Esophagus muscularis mucosa (tissue), 4 donors: Measurements from ENCODE around the gene ADAM19. TPM values are rescaled to one million over a fixed set of nuclear protein-coding genes. Genes with fewer than 3 reads are reported as not detected.

ENCODE experiments used
- DNase-seq: peaks from one replicate; pipeline ENCODE4 v3.0.0-alpha.2; 2017; ENCODE audit errors: extremely low spot score
- H3K27ac ChIP-seq, 4 donors: fragments of 200-600 bp; sonication (generic); replicated peaks in 1 of 4; 1 replicate in 3 of 4; 2 replicates in 1 of 4; pipeline ENCODE4 v1.5.1; 2016 to 2019; ENCODE audit warnings: mild to moderate bottlenecking in 1 of 4
- H3K27me3 ChIP-seq, 4 donors: fragments of 200-600 bp; sonication (generic); one replicate each; pipeline versions ENCODE4 v1.5.1 to v1.6.0; 2016 to 2019
- H3K36me3 ChIP-seq, 4 donors: fragments of 200-600 bp; sonication (generic); one replicate each; pipeline ENCODE4 v1.5.1; 2016 to 2019
- H3K4me1 ChIP-seq, 4 donors: fragments of 200-600 bp; sonication (generic); one replicate each; pipeline ENCODE4 v1.5.1; 2016 to 2019
- H3K4me3 ChIP-seq, 4 donors: fragments of 200-600 bp; sonication (generic); 1 replicate in 2 of 4; 2 replicates in 2 of 4; pipeline ENCODE4 v1.5.1; 2016 to 2019; ENCODE audit warnings: mild to moderate bottlenecking in 4 of 4, moderate library complexity in 1 of 4
- H3K9me3 ChIP-seq, 4 donors: fragments of 200-600 bp; sonication (generic); 1 replicate in 3 of 4; 2 replicates in 1 of 4; pipeline ENCODE4 v1.5.1; 2016 to 2019
- EP300 ChIP-seq: sonication (generic); formaldehyde crosslinking; IDR thresholded peaks from one replicate; pipeline ENCODE4 v1.6.1; 2017; ENCODE audit warnings: antibody characterized with exemption
- POLR2A ChIP-seq: fragments of 450-650 bp; IDR thresholded peaks from one replicate; pipeline ENCODE4 v1.6.1; 2017; ENCODE audit warnings: antibody characterized with exemption, moderate library complexity, mild to moderate bottlenecking, low read depth
- POLR2AphosphoS5 ChIP-seq, 2 donors: sonication (generic); formaldehyde crosslinking; IDR thresholded peaks; one replicate each; pipeline ENCODE4 v1.6.1; 2017; ENCODE audit warnings: antibody characterized with exemption in 2 of 2
- WGBS: methylation state at CpG from one replicate; pipeline ENCODE4 v1.1.5; 2018; 5-methylcytosine and 5-hydroxymethylcytosine counted together
- intact Hi-C: fragments of 100-400 bp; cut with DNase I; formaldehyde crosslinking; loops from one replicate; pipeline ENCODE4 v1.15.1; 2023
- total RNA-seq, 4 donors: library from RNA; depleted of rRNA; stranded (reverse); fragments of >200 nt; gene quantifications; one replicate each; pipeline versions ENCODE4 v1.1.0 to v1.2.1, GENCODE V29; 2016
- TF ChIP-seq, protein P1 (sequence below), 3 experiments: fragments of 200-600 bp in 2 of 3; fragments of 450-650 bp in 1 of 3; sonication (generic) in 2 of 3; IDR thresholded peaks; one replicate each; pipeline ENCODE4 v1.5.1; 2017 to 2019; ENCODE audit warnings: antibody characterized with exemption in 3 of 3, mild to moderate bottlenecking in 2 of 3, moderate library complexity in 1 of 3

The ADAM19 gene
- total RNA-seq, 4 donors from 2014 or later = 25.0 to 43.6 (median 28.1) TPM

DNA sequence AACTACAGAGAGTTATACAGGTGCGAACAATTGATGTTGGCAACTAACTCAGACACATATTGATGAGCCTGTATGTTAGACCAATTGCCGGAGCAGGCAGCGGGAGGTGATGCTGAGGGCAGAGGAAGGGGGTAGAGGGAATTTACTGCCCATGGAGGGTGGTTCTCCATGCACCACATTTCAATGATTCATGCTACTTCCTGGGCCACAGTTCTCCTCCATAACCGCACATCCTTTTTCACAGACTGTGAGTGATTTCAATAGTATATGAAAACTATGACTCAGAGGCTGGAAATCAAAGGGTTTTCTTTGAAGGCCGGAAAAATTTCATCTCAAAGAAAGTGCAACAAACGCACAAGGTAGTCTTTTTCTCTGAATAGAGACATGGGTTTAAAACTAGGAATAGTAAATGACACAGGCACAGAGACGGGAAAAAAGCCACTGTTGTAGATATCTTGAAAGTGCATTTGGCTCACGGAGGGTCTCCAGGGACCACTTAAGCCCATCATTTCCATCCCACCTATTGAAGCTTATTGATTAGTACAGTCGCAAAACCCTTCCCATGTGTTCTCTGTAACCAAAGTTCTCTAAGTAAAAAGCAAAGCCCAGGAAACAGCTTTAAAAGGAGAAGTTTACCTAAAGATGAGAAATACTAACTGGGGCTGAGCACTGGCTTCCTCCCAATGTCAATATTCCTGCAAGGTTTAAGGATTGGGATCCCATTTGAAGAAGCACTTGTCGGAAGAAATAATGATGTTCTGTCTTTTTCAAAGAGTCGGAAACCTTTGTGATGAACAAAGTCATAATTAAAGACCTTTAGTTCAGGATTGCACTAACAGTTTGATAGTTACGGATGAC, 28.0 kb upstream of the ADAM19 start:
- Histone ChIP-seq H3K9me3 (no peaks in the 10 kb centered on the region), H3K4me1 (no peaks in the 10 kb centered on the region), H3K36me3 (no peaks in the 10 kb centered on the region), H3K4me3 (no peak overlapping the region), H3K27ac (no peak overlapping the region), H3K27me3 (no peaks in the 10 kb centered on the region)
- 77% methylated on average over 12 of the region's 12 CpGs for WGBS
- intact Hi-C loops = no loop called here
- TF ChIP-seq POLR2A (no peak), EP300 (no peak), POLR2AphosphoS5 (IDR thresholded peaks at IDR 0.05) (no peak)
- TF ChIP-seq, protein P1, sequence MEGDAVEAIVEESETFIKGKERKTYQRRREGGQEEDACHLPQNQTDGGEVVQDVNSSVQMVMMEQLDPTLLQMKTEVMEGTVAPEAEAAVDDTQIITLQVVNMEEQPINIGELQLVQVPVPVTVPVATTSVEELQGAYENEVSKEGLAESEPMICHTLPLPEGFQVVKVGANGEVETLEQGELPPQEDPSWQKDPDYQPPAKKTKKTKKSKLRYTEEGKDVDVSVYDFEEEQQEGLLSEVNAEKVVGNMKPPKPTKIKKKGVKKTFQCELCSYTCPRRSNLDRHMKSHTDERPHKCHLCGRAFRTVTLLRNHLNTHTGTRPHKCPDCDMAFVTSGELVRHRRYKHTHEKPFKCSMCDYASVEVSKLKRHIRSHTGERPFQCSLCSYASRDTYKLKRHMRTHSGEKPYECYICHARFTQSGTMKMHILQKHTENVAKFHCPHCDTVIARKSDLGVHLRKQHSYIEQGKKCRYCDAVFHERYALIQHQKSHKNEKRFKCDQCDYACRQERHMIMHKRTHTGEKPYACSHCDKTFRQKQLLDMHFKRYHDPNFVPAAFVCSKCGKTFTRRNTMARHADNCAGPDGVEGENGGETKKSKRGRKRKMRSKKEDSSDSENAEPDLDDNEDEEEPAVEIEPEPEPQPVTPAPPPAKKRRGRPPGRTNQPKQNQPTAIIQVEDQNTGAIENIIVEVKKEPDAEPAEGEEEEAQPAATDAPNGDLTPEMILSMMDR (IDR thresholded peaks at IDR 0.05) = no peak
- DNase-seq = no peak

- Histone ChIP-seq H3K4me3 (no peak overlapping the region), H3K27me3 (no peaks in the 10 kb centered on the region), H3K27ac (no peak overlapping the region), H3K9me3 (no peaks in the 10 kb centered on the region), H3K4me1 (no peaks in the 10 kb centered on the region), H3K36me3 (no peaks in the 10 kb centered on the region)
- intact Hi-C loops = no loop called here
- TF ChIP-seq EP300 = no peak
- TF ChIP-seq, protein P1 (IDR thresholded peaks at IDR 0.05) = no peak
- no peak for TF ChIP-seq POLR2AphosphoS5 (IDR thresholded peaks at IDR 0.05)
- no peak for TF ChIP-seq POLR2A
- WGBS = 91% methylated on average over 4 of the region's 4 CpGs
- no peak for DNase-seq
Measured at GRCh38 chr5:157602505-157602904, 26.9 kb upstream of the ADAM19 start.

- no peaks in the 10 kb centered on the region for H3K36me3 ChIP-seq
- no peaks in the 10 kb centered on the region for H3K4me1 ChIP-seq
- no peak overlapping the region for H3K4me3 ChIP-seq
- TF ChIP-seq EP300 (no peak), POLR2A (no peak), POLR2AphosphoS5 (IDR thresholded peaks at IDR 0.05) (no peak)
- TF ChIP-seq, protein P1 (IDR thresholded peaks at IDR 0.05) = no peak
- H3K27me3 ChIP-seq = no peaks in the 10 kb centered on the region
- H3K9me3 ChIP-seq = no peaks in the 10 kb centered on the region
- no peak overlapping the region for H3K27ac ChIP-seq
- intact Hi-C loops = no loop called here
- 89% methylated on average over 1 of the region's 1 CpG for WGBS
- DNase-seq = no peak
Measured at GRCh38 chr5:157600252-157600651, 24.7 kb upstream of the ADAM19 start.

DNA sequence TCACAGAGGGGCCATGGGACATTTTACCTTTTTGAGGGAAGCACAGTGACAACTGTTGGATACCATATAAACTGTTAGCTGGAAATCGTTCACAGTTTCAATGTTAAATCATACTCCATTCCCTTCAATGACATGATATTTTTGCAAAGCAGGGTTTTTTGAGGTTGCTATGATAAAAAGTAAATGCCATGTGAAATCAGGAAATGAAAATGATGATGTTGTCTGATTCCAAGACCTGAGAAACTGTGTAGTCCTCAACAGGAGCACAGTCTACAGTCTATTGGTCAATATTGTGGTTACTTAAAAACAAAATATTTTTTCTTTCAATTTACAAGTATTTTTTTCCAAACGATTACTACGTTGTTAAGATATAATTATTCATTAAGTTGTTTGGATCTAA, 24.0 kb upstream of the ADAM19 start:
- no peaks in the 10 kb centered on the region for H3K36me3 ChIP-seq
- no peak overlapping the region for H3K4me3 ChIP-seq
- no peak for DNase-seq
- TF ChIP-seq POLR2A (no peak), POLR2AphosphoS5 (IDR thresholded peaks at IDR 0.05) (no peak), EP300 (no peak)
- TF ChIP-seq, protein P1 (IDR thresholded peaks at IDR 0.05) = no peak
- H3K27ac ChIP-seq = no peak overlapping the region
- no peaks in the 10 kb centered on the region for H3K4me1 ChIP-seq
- intact Hi-C loops = no loop called here
- no peaks in the 10 kb centered on the region for H3K9me3 ChIP-seq
- no peaks in the 10 kb centered on the region for H3K27me3 ChIP-seq
- 71% methylated on average over 3 of the region's 3 CpGs for whole genome bisulfite sequencing
